NCI-H226 (cell line): ENCODE results near the gene C1orf21.
A peak's percentile ranks its signal among the peaks of the same experiment; 100 is the strongest.

ENCODE experiments used
- DNase-seq: peaks from one replicate; pipeline ENCODE4 v3.0.0-alpha.2; 2015

Gene C1orf21

GRCh38 chr1:184387476-184388318 lies 868 bp downstream of the C1orf21 start:
- no peak for DNase-seq

DNA sequence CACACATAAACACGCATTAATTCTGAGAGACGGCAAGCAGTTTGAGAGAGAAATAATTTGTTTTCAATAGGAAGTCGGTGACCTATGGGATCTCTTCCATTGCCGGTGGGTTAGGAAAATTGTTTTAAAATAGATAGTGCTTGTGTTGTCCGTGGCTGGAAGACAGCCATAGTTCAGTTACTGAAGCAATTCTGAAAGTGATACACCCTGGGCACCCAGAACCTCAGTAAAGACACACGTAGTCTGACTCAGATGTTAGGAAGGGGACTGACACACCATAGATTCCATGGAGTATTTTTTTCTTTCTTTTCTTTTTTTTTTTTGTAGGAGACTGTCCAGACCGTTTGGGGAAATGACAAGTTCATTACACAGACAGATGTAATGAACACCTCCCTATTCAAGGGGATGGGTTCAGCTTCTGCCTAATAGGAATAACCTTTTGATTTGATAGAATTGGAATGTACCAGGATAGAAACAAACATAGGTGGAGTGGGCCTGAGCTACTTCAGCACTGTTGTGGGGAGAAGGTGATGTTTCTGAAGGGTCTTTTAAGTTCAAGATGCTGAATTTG lies 1.6 kb downstream of the C1orf21 start:
- peak; percentile 76 for DNase-seq

DNA sequence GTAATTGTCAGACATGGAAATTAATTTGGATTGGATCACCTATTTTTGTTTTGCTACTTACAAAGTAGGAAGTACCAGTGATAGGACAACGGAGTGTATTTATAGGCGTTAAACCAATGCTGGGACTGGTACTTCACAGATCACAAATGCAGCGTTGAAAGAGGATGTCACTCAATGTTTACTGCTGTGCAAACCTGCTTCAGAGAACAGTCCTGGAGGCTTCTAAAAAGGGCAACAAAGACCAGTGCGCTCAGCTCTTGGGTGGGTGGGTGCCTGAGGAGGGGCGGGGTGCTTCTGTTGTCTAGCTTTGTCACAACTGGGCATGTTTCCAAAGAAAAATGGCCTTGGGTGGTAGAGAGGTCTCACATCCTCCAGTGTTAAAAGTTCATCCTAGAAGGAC lies 2.1 kb downstream of the C1orf21 start:
- no peak for DNase-seq

GRCh38 chr1:184389446-184389845 lies 2.6 kb downstream of the C1orf21 start:
- no peak for DNase-seq

DNA sequence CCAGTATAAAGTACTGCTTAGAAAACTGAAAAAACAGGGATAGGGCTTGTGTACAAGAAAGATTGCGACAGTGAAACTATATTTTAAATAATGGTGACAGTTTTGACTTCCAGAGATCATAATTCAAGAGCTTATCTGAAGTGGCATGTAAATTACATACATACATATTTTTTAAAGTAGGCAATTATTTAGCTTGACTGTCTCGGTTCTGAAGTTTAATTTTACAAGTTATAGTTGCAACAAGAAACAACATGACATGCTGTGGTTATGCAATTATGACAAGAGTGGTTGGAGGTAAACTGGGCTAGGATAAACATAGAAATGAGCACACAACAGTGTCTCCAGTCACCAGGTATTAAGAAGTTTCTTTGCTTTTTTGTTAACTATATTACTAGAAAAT lies 4.1 kb downstream of the C1orf21 start:
- DNase-seq, result peak; percentile 16

- no peak for DNase-seq
Observed at GRCh38 chr1:184392067-184392466, 5.2 kb downstream of the C1orf21 start.

DNA sequence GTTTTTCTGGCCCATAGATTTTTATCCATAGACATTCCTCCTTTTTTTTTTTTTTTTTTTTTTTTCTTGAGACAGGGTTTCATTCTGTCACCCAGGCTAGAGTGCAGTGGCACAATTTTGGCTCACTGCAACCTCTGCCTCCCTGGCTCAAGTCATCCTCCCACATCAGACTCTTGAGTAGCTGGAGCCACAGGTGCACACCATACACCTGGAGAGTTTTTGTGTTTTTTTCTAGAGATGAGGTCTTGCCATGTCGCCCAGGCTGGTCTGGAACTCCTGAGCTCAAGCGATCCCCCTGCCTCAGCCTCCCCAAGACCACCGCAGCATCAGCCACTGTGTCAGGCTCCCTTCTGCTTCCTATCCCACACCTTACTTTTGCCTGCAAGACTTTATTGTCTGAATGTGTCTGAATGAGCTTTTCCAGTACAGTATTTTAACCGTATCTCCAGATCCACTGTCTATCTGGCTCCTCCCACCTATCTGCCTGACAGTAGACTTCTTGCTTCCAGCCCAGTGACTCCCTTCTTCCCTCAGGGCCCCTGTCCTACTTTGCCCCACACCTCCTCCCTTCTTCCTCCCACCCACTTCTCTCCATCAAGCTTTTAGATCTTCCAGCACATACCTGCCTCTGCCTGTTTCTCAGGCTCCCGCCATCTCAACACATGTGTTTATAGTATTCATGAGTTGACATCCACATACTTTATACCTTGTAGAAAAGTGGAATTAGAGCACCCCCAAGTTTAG lies 6.1 kb downstream of the C1orf21 start:
- DNase-seq, result no peak

- DNase-seq, result peak; percentile 33
Observed at GRCh38 chr1:184393962-184394361, 7.1 kb downstream of the C1orf21 start.

DNA sequence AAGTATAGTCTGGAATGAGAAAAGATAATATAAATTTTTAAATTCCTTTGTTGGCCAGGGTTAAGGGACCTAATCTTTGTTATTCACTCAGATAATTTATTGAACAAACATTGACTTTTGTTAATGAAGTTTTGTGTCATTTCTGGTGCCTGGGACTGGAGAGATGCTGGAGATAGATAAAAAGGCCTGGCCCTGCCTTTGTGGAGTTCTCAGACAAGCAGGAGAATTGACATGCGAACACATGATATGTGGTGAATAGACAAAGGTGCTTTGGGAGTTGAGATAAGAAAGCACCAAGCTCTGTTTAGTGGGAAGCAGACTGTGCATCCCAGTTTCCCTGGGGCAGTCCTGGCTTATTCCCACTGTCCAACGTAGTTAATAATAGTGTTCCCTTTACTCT lies 8.5 kb downstream of the C1orf21 start:
- DNase-seq, result no peak

DNA sequence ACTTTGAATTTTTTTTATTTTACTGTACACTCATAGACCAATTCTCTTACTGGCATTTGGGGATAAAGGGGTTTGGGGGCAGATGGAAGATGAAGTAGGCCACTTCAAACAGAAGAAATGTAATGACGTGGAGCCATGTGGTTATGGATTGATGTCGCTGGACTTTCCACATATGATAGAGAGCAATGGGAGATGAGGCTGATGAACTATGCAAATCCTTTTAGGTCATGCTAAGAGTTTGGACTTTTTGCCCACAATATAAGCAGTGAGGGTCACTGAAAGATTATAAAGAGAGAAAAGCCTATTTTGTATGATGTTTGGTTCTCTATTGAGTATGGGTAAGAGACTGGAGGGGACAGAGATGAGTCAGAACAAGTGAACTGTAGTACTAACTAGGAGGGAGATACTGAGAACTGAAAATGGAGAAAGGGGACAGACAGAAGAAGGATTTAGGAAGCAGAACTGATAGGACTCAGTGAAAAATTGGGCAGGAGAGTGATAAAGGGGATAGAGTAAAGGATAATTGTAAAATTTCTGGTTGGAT lies 9.2 kb downstream of the C1orf21 start:
- DNase-seq, result no peak

GRCh38 chr1:184399192-184399847 lies 12.5 kb downstream of the C1orf21 start:
- peak; percentile 28 for DNase-seq

- no peak for DNase-seq
Observed at GRCh38 chr1:184403961-184404726, 17.3 kb downstream of the C1orf21 start.

GRCh38 chr1:184404727-184405027 lies 17.8 kb downstream of the C1orf21 start:
- DNase-seq, result no peak

GRCh38 chr1:184405094-184405800 lies 18.4 kb downstream of the C1orf21 start:
- no peak for DNase-seq

DNA sequence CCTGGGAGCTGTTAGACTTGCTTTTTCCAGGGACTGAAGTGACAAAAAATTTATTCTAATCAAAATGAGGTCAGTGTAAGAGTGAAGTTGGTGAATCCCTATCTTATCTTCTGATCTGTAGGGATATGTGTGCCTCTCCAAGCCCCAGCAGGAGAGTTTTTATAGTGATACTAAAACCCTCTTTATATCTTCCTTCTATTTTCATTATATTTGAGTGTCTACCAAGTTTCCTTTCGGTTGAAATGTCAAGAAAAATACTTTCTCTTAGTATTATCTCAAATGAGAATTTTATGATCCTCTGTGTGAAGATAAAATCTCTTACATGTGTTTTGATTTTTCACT lies 18.9 kb downstream of the C1orf21 start:
- DNase-seq, result no peak

- DNase-seq, result no peak
Observed at GRCh38 chr1:184406479-184406878, 19.6 kb downstream of the C1orf21 start.

DNA sequence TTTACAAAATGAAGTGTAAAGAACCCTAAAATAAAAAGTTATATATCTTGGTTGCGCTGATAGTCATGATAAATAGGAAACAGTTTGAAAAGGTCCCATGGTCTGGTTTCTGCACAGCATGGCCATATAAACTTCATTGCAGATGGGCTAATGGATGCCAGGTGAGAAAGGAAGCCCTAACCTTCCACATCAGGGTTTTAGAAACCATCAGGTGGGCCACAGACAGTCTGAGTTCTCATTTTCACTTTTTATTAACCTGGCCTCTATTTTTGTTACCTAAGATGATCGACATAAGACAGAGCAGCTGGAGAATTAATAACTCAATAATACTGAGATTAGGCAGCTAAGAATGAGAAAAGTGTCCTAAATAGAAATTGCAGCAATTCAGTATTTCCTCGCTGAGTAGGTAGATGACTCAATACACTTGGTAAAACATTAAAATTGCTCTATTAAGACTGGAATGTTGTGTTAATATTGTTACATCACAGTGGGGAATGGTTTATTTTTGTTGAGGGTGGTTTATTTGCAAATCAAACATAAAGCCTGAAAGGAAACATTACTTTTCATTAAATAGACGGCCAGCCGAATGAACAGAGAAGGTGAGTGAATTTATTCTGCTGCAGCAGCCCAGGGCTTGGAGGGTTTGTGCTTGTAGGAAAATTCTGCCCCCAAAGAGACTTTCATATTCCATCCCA lies 21.1 kb downstream of the C1orf21 start:
- no peak for DNase-seq

GRCh38 chr1:184408580-184408979 lies 21.8 kb downstream of the C1orf21 start:
- DNase-seq, result no peak

- DNase-seq, result no peak
Observed at GRCh38 chr1:184409011-184409410, 22.2 kb downstream of the C1orf21 start.

DNA sequence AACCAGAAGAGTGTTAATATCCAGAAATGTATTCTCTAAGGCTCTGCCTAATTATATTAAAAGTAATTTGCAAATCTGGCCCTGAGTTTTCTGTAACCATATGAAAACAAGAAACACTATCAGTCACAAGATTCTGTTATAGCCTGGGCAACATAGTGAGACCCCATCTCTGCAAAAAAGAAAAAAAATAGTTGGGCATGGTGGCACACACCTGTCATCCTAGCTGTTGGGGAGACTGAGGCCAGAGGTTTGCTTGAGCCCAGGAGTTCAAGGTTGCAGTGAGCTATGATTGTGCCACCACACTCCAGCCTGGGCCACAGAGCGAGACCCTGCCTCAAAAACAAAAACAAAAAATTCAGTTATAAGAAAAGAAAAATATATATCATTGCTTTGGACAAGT lies 25.6 kb downstream of the C1orf21 start:
- no peak for DNase-seq

DNA sequence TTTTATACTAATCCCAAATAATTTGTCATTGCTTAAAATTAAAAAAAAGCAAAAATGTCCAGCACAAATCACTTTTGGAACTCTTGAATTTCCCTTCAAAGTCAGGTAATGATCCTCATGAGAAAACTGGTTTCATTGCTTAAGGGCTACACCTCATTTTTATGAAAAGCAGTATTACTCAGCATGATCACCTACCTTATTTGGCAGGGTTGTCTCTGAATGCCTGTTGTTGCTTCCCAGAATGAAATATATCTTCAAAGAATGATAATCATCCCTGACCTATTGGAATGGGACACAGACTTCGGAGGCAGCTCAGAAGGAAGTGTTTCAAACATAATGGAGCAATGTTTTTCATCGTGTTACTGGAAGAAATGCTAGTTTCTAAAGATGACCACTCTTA lies 29.7 kb downstream of the C1orf21 start:
- DNase-seq, result no peak
